Measurements from ENCODE around the gene PLCG2. TPM values are rescaled to one million over a fixed set of nuclear protein-coding genes. Genes with fewer than 3 reads are reported as not detected.

The PLCG2 gene
- total RNA-seq, 6 experiments from 2014 or later: 0.14 to 0.61 (median 0.27) TPM

DNA sequence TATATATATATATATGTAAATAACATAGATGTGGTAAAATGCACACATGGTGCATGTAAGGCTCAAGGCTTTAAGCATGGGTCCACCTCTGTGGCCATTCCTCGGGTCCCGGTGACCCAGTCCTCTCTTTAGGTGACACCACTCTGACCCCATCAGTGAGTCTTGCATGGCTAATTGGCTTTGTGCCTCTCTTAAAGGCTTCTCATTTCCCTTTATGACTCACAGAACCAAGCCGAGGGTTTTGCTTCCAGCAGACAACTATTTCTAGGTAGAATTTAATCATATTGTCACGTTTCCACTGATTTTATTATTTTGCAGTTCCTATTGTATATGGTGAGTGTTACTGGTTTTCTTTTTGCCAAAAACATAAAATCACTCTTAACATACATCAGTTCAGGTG is 59.7 kb downstream of the PLCG2 start:
- TF ChIP-seq, protein P1, sequence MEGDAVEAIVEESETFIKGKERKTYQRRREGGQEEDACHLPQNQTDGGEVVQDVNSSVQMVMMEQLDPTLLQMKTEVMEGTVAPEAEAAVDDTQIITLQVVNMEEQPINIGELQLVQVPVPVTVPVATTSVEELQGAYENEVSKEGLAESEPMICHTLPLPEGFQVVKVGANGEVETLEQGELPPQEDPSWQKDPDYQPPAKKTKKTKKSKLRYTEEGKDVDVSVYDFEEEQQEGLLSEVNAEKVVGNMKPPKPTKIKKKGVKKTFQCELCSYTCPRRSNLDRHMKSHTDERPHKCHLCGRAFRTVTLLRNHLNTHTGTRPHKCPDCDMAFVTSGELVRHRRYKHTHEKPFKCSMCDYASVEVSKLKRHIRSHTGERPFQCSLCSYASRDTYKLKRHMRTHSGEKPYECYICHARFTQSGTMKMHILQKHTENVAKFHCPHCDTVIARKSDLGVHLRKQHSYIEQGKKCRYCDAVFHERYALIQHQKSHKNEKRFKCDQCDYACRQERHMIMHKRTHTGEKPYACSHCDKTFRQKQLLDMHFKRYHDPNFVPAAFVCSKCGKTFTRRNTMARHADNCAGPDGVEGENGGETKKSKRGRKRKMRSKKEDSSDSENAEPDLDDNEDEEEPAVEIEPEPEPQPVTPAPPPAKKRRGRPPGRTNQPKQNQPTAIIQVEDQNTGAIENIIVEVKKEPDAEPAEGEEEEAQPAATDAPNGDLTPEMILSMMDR (IDR thresholded peaks at IDR 0.05): no peak
- peak; percentile 11 for DNase-seq
- Mint-ChIP-seq H3K27ac (no peak overlapping the region), H3K27me3 (ENCODE audit: insufficient read depth) (peaks cover 28% of the 10 kb centered on the region), H3K4me3 (no peak overlapping the region), H3K4me1 (ENCODE audit: low read depth) (no peaks in the 10 kb centered on the region), H3K36me3 (ENCODE audit: low read depth) (no peaks in the 10 kb centered on the region), H3K9me3 (no peaks in the 10 kb centered on the region)

DNA sequence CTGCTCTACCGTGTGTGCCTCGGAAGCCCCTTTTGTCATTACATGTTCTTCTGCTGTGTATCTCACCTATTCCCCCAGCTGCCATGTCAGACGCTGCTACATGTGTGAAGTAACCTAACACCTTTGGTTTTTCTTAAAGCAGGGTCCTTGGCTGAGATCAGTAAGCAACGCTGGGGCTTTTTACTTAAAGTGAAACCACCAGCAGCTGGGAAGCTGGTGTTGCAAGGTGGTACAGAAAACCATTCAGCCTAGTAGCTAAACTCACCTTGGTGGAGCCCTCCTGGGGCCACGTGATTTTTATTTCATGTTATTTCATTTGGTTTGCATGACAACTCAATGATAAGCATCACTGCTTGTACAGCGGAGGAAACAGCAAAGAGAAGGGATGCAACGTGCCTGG is 62.6 kb downstream of the PLCG2 start:
- no peak overlapping the region for H3K27ac Mint-ChIP-seq
- H3K4me3 Mint-ChIP-seq: no peak overlapping the region
- H3K4me1 Mint-ChIP-seq (ENCODE audit: low read depth): no peaks in the 10 kb centered on the region
- TF ChIP-seq, protein P1 (IDR thresholded peaks at IDR 0.05): no peak
- peaks cover 24% of the 10 kb centered on the region for H3K27me3 Mint-ChIP-seq (ENCODE audit: insufficient read depth)
- no peaks in the 10 kb centered on the region for H3K9me3 Mint-ChIP-seq
- DNase-seq: no peak
- no peaks in the 10 kb centered on the region for H3K36me3 Mint-ChIP-seq (ENCODE audit: low read depth)

DNA sequence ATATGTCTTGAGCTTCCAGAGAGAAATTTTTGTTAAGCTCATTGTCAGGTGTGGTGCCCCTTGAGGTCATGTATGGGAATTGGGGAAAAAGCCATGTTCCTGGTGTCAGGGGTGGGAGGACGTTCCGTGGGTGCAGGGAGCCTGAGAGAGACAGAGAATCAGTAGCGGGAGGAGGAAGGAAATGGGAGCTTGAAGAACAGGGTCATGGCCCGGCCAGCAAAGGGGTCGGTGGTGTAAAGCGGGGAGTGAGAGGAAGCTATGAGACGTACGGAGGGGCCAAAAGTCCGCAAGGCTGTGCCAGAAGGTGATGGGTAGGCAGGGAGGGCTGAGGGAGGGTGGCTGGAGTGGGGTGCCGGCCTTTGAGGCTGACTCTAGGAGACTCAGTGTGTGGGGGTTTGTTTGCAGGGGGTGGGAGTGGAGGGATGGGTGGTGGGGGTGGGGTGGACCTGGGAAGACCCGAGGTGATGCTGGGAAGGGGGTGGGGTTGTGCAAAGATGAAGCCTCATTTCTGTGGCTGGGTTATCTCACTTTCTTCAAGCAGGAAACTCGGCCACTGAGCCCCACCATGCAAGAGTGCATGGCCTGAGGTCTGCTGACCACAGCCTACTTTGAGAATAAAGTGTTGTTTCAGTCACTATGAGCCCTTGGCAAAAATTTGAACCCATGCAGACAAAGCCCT is 63.6 kb downstream of the PLCG2 start:
- no peak overlapping the region for H3K4me3 Mint-ChIP-seq
- TF ChIP-seq, protein P1 (IDR thresholded peaks at IDR 0.05): no peak
- no peaks in the 10 kb centered on the region for H3K36me3 Mint-ChIP-seq (ENCODE audit: low read depth)
- H3K9me3 Mint-ChIP-seq: no peaks in the 10 kb centered on the region
- DNase-seq: no peak
- H3K4me1 Mint-ChIP-seq (ENCODE audit: low read depth): no peaks in the 10 kb centered on the region
- no peak overlapping the region for H3K27ac Mint-ChIP-seq
- H3K27me3 Mint-ChIP-seq (ENCODE audit: insufficient read depth): peaks cover 24% of the 10 kb centered on the region

DNA sequence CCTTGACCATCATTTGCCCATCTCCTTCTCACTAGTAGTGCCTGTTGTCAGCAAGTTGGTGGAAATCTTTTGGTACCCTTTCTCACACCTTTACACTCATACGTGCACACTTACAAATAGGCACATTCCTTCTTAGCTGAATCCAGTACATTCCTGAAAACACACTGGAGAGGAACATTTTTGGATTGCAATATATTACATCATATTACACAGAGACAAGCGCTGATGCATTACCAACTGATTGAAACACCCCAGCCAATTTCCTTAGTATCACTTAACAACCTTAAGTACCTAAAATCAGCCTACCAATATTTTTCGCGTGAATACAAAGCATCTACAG is 64.1 kb downstream of the PLCG2 start:
- Mint-ChIP-seq H3K36me3 (ENCODE audit: low read depth) (no peaks in the 10 kb centered on the region), H3K9me3 (no peaks in the 10 kb centered on the region), H3K27me3 (ENCODE audit: insufficient read depth) (peaks cover 24% of the 10 kb centered on the region), H3K27ac (no peak overlapping the region), H3K4me1 (ENCODE audit: low read depth) (no peaks in the 10 kb centered on the region), H3K4me3 (no peak overlapping the region)
- TF ChIP-seq, protein P1 (IDR thresholded peaks at IDR 0.05): no peak
- DNase-seq: no peak

DNA sequence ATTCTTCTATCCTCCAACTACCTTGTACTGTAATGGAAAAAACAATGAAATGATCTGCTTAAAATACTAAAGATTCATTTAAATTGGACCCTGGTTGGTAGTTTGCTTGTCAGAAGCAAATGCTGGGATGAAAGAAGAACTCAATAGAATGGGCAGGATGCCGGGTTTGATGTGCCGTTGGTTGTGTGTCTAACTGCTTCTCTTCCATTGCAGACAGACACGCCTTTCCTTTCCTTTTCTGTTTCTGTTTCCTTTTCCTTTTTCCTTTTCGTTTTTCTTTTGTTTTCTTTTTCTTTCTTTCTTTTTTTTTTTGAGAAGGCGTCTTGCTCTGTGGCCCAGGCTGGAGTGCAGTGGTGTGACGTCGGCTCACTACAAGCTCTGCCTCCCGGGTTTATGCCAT is 64.6 kb downstream of the PLCG2 start:
- no peak for DNase-seq
- H3K4me1 Mint-ChIP-seq (ENCODE audit: low read depth): no peaks in the 10 kb centered on the region
- no peak overlapping the region for H3K27ac Mint-ChIP-seq
- TF ChIP-seq, protein P1 (IDR thresholded peaks at IDR 0.05): no peak
- H3K4me3 Mint-ChIP-seq: no peak overlapping the region
- H3K27me3 Mint-ChIP-seq (ENCODE audit: insufficient read depth): peaks cover 28% of the 10 kb centered on the region
- no peaks in the 10 kb centered on the region for H3K9me3 Mint-ChIP-seq
- H3K36me3 Mint-ChIP-seq (ENCODE audit: low read depth): no peaks in the 10 kb centered on the region

DNA sequence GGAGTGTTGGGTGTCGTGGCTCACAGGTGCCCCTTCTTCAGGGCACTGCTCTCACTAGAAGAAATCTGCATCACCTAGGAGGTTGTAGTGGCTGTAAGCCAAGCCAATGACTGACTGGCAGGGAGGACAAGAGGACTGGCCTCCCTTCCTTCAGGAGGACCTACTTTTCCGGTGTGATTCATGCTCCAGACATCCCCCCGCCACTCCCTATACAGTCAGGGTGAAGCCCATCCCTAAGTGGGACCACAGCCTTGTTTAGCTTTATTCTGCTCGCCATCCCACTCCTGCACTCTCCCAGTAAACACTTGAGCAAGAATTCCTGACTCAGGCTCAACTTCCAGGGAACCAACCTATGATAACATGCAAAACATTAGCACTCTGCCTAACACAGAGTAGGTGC is 67.0 kb downstream of the PLCG2 start:
- no peak overlapping the region for H3K4me3 Mint-ChIP-seq
- no peaks in the 10 kb centered on the region for H3K9me3 Mint-ChIP-seq
- no peaks in the 10 kb centered on the region for H3K36me3 Mint-ChIP-seq (ENCODE audit: low read depth)
- no peak for DNase-seq
- TF ChIP-seq, protein P1 (IDR thresholded peaks at IDR 0.05): no peak
- no peak overlapping the region for H3K27ac Mint-ChIP-seq
- H3K4me1 Mint-ChIP-seq (ENCODE audit: low read depth): no peaks in the 10 kb centered on the region
- peaks cover 27% of the 10 kb centered on the region for H3K27me3 Mint-ChIP-seq (ENCODE audit: insufficient read depth)
